Measurements from ENCODE around the gene GMPPA. TPM values are rescaled to one million over a fixed set of nuclear protein-coding genes. Genes with fewer than 3 reads are reported as not detected.

Gene GMPPA
- polyA plus RNA-seq, 3 donors = 27.5 to 39.9 (median 35.8) TPM

DNA sequence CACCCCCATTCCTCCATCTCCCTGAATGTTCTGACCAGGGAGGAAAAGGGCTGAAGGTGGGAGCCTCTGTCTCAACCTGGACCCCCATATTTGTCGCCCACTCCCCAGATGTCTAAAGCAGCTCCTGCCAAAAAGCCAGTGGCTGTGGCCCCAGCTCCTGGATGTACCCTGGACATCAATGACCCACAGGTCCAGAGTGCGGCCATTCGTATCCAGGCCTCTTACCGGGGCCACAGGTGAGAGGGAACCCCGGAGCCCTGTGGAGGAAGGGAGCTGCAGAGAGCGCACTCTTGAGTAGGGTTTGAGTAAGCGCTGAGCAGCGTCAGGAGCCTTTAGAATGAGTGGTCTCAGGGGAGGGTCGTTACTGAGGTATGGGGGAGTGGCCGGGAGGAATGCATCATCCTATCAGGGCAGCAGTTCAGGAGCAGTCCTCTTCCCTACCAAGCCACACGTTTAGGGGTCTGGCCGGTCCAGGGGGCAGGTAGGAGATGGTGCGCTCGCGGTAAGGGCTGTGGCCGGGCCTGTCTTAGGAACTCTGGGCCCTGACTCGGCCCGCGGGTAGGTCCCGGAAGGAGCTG, 2.4 kb upstream of the GMPPA start:
- H3K27ac ChIP-seq (ENCODE audit: low read depth, low read length) = no peak overlapping the region
- 39 to 45% (median 39%) methylated on average over 19 to 20 of the region's 20 CpGs for WGBS, 3 donors

DNA sequence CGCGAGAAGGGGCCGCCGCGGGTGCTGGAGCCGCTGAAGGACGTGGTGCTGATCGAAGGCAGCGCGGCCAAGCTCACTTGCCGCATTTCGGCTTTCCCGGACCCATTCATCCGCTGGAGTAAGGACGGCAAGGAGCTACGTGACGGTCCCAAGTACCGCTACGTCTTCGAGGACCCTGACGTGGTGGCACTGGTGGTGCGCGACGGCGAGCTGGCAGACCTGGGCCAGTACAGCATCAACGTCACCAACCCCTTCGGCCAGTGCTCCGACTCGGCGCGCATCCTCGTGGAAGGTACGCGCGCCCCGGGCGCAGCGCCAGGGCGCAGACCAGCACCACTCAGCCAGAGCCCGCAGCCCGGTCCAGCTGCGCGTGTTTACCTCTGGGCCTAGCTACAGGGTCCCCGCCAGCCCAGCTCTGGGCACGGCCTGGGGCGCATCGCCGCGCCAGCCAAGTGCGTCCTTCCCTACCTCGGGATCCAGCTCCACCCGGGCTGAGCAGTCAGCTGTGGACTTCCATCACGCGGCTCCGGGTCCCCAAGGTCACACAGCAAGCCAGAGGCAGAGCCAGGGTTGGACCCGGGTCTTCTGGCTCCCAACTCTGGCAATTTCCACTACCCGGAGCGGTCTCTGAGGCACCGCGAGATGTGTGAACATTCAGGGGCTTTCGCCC, 1.7 kb upstream of the GMPPA start:
- no peak overlapping the region for H3K27ac ChIP-seq (ENCODE audit: low read depth, low read length)
- 9 to 21% (median 20%) methylated on average over 49 to 61 of the region's 61 CpGs for WGBS, 3 donors

GRCh38 chr2:219497495-219498279, 1.0 kb upstream of the GMPPA start:
- WGBS, 3 donors = 1 to 4% (median 3%) methylated on average over 57 to 59 of the region's 59 CpGs
- peak overlapping the region; percentile 73 for H3K27ac ChIP-seq (ENCODE audit: low read depth, low read length)

- no peak overlapping the region for H3K27ac ChIP-seq (ENCODE audit: low read depth, low read length)
- WGBS, 3 donors = 0 to 2% (median 0%) methylated on average over 3 of the region's 3 CpGs
These were observed 292 bp downstream of the GMPPA start for GRCh38 chr2:219499058-219499307.

GRCh38 chr2:219499555-219499954, 864 bp downstream of the GMPPA start:
- H3K27ac ChIP-seq (ENCODE audit: low read depth, low read length) = no peak overlapping the region
- 46 to 66% (median 57%) methylated on average over 1 of the region's 1 CpG for WGBS, 3 donors

GRCh38 chr2:219500135-219500534, 1.4 kb downstream of the GMPPA start:
- WGBS, 3 donors = 88 to 96% (median 92%) methylated on average over 2 of the region's 2 CpGs
- no peak overlapping the region for H3K27ac ChIP-seq (ENCODE audit: low read depth, low read length)

- no peak overlapping the region for H3K27ac ChIP-seq (ENCODE audit: low read depth, low read length)
- WGBS, 3 donors = 91 to 93% (median 91%) methylated on average over 14 of the region's 14 CpGs
These were observed 3.2 kb downstream of the GMPPA start for GRCh38 chr2:219501849-219502248.

- H3K27ac ChIP-seq (ENCODE audit: low read depth, low read length) = no peak overlapping the region
These were observed 3.9 kb downstream of the GMPPA start for GRCh38 chr2:219502618-219503017.

DNA sequence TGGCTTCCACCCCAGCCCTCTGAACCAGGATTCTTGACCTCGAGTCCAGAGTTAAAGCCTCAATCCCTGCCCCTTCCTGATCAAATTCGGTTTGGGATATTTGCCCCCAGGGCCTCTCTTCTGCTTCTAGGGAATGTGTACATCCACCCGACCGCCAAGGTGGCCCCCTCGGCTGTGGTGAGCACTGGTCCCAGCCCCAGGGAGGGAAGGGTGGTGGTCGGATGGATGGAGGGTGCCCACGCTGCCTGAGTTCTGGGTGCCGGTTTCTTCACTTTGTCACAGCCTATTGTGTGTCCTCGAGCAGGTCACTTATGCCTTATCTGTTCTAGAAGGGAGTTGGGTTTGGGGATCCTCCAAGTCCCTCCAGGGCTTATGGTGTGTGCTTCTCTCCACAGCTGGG, 6.9 kb downstream of the GMPPA start:
- 87 to 90% (median 90%) methylated on average over 9 of the region's 9 CpGs for WGBS, 3 donors
- H3K27ac ChIP-seq (ENCODE audit: low read depth, low read length) = no peak overlapping the region

DNA sequence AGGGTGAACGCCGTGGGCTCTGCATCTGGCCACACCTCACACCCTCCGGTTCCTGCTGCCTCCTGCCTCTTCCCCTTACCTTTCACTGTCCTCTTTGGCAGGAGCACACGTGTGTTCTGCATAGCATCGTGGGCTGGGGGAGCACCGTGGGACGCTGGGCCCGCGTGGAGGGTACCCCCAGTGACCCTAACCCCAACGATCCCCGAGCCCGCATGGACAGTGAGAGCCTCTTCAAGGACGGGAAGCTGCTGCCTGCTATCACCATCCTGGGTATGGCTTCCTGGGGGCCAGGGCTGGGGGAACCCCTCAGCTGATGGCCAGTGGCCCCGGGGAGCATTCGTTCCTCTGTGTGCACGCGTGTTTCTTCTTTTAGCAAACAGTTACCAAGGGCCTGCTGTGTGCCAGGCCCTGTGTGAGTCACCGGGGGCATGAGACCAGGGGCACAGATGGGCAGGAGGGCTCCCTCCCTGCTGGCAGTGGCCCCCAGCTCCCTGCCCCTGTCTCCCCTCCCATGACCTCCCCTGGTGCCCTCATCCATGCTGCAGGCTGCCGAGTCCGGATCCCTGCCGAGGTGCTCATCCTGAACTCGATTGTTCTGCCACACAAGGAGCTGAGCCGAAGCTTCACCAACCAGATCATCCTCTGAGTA, 7.6 kb downstream of the GMPPA start:
- WGBS, 3 donors = 85 to 89% (median 86%) methylated on average over 21 to 23 of the region's 23 CpGs
- no peak overlapping the region for H3K27ac ChIP-seq (ENCODE audit: low read depth, low read length)

DNA sequence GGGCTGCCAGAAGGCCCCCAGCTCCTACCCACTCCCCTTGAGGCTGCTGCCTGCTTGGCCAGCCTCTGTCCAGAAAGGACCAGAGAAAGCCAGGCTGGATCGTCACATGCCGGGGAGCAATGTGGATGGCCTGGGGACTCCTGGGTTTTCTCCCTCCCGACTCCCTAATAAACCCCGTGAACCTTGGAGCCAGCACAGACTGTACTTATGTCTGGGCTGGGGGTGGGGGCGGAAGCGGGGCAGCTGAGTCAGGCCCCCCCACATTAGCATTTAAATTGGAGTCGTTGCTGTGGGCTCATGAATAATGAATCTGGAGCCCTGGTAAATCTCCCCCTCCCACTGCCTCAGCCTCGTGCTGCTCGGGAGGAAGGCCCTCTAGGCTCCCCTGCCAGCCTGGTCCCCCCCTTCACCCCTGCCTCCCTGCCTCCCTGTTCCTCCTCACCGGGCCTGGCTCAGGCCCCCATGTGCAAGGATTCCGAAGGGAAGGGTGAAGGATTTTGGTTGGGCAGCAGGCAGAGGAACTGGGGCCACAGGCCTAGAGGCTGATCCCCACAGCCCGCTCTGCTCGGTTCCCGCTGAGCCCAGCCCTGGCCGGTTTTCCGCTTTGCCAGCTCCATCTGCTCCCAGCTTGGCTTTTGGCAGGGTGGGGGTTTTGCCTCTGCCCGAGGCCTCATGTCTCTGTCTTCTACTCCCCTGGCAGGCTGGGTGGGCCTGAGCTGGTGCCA, 8.3 kb downstream of the GMPPA start:
- WGBS, 3 donors = 78 to 87% (median 85%) methylated on average over 17 of the region's 17 CpGs
- no peak overlapping the region for H3K27ac ChIP-seq (ENCODE audit: low read depth, low read length)

DNA sequence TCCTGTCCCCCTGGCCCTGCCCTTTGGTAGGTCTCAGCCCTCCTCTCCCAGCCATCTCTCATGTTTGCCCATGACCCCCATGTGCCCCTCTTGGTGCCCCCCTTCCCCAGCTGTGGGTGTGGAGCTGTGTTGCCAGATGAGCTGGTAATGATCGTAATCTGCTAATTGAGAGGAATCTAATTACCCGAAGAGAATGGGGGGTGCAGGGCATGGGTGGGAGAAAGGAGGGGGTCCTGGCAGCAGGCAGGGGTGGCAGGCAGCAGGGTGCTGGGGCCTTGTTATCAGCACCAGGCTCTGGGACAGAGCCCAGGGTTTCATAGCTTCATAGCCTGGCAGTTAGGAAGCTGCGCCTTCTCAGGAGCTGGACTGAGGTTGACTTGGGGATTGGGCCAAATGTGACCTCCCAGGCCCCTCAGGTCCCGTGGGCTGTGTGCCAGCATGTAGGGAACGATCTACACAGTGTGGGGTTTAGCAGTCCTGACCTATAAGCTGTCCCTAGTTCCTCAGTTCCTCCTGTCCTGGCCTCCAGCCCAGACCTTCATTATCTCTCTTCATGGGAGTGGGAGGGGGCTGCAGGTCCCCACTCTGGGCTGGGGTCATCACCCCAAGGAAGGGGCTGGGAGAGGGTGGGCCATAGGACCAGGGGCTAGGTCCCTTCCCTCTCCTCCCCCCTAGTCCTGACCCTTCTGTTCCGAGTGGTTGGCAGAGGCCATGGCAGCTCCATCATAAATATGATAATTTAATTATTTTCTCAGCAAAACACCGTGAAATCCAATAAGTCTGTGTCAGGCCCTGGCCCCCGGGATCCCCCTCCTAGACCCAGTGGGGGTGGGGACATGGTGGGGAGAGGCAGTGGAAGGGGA, 9.1 kb downstream of the GMPPA start:
- WGBS, 3 donors = 52 to 62% (median 58%) methylated on average over 8 of the region's 8 CpGs
- H3K27ac ChIP-seq (ENCODE audit: low read depth, low read length) = no peak overlapping the region

GRCh38 chr2:219508444-219508734, 9.7 kb downstream of the GMPPA start:
- H3K27ac ChIP-seq (ENCODE audit: low read depth, low read length) = no peak overlapping the region
- WGBS, 3 donors = 62 to 71% (median 64%) methylated on average over 4 of the region's 4 CpGs

- H3K27ac ChIP-seq (ENCODE audit: low read depth, low read length) = no peak overlapping the region
- 6 to 14% (median 10%) methylated on average over 10 to 14 of the region's 14 CpGs for WGBS, 3 donors
These were observed 10.5 kb downstream of the GMPPA start for GRCh38 chr2:219508971-219509779.

DNA sequence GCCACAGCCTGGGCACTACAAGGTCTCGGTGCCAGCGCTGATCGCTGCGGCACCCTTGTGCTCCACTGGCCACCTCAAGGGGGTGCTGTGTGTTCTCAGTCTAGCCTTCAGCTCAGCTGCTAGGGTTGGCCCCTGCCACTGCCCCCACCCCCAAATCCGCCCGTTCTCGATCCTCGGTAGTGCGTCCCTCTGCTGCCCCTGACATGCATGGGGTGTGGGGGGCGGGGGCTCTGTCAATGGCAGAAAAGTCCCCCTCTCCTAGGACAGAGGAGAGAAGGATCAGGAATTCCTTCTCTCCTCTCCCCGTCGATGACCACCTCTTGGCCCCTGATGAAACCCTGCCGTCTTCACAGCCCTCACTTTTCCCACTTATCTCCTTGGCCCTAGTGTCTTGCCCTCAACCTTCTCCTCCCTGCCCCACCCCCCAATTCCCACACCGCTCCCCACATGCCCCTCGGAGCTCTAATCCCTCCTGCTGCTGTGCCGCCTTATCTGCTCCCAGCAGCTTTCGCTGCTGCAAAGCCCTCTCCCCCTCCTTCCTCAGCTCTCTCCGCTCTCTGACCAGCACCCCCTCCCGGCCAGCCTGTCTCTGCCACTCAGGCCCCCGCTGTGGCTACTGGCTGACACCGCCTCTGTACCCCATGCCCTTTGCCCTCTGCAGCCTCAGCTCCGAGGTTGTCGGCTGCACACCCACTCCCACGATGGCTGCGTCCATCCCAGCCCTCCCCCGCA, 11.3 kb downstream of the GMPPA start:
- H3K27ac ChIP-seq (ENCODE audit: low read depth, low read length) = no peak overlapping the region
- WGBS, 3 donors = 1 to 2% (median 1%) methylated on average over 23 to 26 of the region's 26 CpGs

DNA sequence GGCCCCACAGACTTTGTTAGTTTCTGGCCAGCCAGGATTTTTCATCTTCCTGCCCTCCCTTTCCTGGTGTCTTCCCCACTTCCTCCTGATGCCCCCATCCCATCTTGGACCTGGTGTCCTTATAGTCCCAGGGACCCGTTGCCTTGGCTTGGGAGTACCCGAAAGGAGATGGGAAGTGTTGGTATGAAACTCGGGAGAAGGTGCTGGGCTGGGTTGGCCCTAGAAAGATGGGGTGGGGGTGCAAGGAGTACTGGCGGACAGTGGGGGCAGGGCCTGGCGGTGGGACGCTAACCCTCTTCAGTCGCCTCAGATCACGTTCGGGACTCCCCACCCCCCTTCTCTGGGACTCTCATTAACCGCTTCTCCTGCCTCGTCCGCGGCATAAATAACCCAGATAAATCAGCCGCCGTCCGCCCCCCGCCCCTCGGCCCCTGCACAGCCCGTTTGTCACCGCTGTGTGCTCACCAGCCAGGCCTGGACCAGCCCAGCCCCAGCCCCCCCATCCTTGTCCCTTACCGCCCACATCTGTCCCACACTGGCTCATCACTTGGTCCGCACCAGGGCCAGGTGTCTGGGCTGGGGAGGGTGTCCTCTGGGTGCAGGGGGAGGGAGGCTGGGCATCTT, 11.9 kb downstream of the GMPPA start:
- WGBS, 3 donors = 27 to 38% (median 31%) methylated on average over 18 to 22 of the region's 22 CpGs
- H3K27ac ChIP-seq (ENCODE audit: low read depth, low read length) = no peak overlapping the region

Data from adipose tissue (tissue), 3 donors.